NCI-H2227 (cell line): ENCODE results near the gene LLGL2.

Experiments used
- DNase-seq: peaks from one replicate; lab custom pipeline; 2025; ENCODE audit not compliant: unreplicated experiment; lab: John Stamatoyannopoulos, UW

LLGL2 gene

GRCh38 chr17:75548813-75549212 is 23.3 kb downstream of the LLGL2 start:
- DNase-seq, result no peak

GRCh38 chr17:75549246-75550138 is 24.0 kb downstream of the LLGL2 start:
- DNase-seq, result no peak

GRCh38 chr17:75550139-75550465 is 24.6 kb downstream of the LLGL2 start:
- no peak for DNase-seq

GRCh38 chr17:75551266-75551665 is 25.8 kb downstream of the LLGL2 start:
- DNase-seq, result no peak

GRCh38 chr17:75552425-75553294 is 27.2 kb downstream of the LLGL2 start:
- DNase-seq, result no peak

GRCh38 chr17:75553295-75554110 is 28.0 kb downstream of the LLGL2 start:
- DNase-seq, result no peak

GRCh38 chr17:75555679-75556153 is 30.2 kb downstream of the LLGL2 start:
- DNase-seq, result no peak

- DNase-seq, result no peak
These were observed 31.8 kb downstream of the LLGL2 start for GRCh38 chr17:75557075-75557851.

- DNase-seq, result no peak
These were observed 32.6 kb downstream of the LLGL2 start for GRCh38 chr17:75557852-75558665.

GRCh38 chr17:75558666-75559530 is 33.4 kb downstream of the LLGL2 start:
- no peak for DNase-seq

GRCh38 chr17:75559958-75560533 is 34.5 kb downstream of the LLGL2 start:
- no peak for DNase-seq

- DNase-seq, result no peak
These were observed 36.6 kb downstream of the LLGL2 start for GRCh38 chr17:75561927-75562603.

GRCh38 chr17:75563063-75563758 is 37.7 kb downstream of the LLGL2 start:
- no peak for DNase-seq

- DNase-seq, result no peak
These were observed 38.7 kb downstream of the LLGL2 start for GRCh38 chr17:75564195-75564594.

GRCh38 chr17:75565066-75565465 is 39.6 kb downstream of the LLGL2 start:
- no peak for DNase-seq

GRCh38 chr17:75565618-75566017 is 40.1 kb downstream of the LLGL2 start:
- DNase-seq, result no peak

- DNase-seq, result no peak
These were observed 40.9 kb downstream of the LLGL2 start for GRCh38 chr17:75566416-75566815.
